ENCODE results near the gene TNFAIP8L3.
"Not testable (repeated sequence)": the region's sequence is repeated elsewhere in the genome, so short reads cannot be mapped to it uniquely, and the experiment has no call there.

The TNFAIP8L3 gene

DNA sequence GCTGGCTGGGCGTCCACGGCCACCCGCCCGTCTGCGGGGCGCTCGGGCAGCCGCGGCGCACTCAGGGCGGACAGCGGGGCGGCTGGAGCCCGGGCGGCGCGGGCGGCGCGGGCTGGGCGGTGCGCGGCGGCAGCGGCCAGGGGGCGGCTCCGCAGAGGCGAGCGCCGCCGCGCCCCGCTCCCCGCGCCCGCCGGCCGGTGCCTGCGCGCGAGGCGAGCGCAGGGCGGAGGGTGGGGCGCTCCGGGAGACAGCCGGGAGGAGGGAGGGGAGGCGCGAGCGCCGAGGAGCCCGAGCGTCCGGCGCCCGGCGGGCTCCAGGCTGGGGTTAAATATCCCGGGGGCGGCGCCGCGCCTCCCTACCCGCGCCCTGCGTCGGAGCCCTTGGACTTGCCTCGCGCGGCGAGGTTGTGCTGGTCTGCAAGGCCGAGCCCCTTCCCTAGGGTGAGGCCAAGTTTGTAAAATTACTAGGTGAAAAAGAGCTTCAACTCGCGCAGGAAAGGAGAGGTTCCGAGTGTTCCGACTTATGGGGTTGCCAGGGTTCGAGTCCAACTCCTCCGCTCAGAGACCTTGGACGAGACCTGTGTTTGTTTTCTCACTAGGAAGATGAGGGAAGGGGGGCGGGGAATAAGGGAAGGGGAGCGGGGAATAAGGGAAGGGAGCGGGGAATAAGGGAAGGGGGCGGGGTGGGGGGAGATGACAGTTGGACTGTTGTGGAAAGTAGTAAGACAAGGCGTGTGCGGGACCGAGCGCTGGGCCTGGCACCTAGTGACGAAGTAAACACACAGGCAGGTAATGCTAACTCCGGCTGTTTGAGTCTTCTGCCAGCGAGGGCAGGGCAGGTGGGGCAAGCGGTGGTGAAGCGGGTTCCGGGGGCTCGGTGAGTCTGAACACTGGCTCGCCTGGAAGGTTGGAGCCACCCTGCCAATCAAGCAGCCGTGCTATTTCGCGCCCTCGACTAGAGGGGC is at the start of gene TNFAIP8L3:
TNFAIP8L3 (minus strand) TSS at position 301 of the 964 bp plus-strand sequence. CDS start 311 bp downstream, outside the sequence.
- DNase-seq, result no peak

DNA sequence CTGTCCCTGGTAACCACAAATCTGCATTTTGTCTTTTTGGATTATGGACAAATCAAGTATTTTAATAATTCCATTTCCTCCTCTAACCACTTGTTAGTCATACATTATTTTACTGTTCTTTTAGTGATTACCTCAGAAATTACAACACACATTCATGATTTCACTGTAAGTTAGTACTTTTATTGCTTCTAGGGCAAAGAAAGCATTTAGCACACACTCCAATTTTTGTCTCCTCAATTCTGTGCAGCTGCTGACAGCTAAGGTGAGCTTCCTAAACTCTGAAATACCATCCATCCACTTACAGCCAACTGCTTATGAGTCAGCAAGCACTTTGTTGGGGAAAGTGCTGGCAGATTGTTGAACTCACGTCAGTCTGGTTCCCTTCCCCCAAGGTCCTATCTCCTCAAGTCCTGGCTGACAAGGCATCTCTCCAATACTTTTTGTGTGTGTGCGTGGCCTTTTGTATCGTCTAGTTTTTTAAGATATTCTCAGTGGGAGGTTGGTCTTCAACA is 49.4 kb upstream of the TNFAIP8L3 start:
- no peak for DNase-seq

DNA sequence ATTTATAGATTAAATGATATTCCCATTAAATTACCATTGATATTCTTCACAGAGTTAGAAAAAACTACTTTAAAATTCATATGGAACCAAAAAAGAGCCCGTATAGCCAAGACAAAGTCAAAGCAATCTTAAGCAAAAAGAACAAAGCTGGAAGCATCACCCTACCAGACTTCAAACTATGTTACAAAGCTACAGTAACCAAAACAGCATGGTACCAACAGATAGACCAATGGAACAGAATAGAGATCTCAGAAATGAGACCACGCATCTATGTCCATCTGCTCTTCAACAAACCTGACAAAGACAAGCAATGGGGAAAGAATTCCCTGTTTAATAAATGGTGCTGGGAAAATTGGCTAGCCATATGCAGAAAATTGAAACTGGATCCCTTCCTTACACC is 45.6 kb upstream of the TNFAIP8L3 start:
- DNase-seq, result not testable (repeated sequence)

DNA sequence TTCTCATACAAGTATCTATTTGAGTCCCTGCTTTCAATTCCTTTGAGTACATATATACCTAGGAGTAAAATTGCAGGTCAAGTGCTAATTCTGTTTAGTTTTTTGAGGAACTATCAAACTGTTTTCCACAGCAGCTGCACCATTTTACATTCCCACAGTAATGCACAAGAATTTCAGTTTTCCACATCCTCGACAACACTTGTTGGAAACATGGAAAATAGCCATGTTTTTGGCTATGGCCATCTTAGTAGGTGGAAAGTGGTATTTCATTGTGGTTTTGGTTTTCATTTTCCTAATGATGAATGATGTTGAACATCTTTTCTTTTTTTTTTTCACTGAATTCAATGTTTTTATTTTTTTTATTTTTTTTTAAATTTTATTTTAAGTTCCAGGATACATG is 44.4 kb upstream of the TNFAIP8L3 start:
- DNase-seq, result no peak

DNA sequence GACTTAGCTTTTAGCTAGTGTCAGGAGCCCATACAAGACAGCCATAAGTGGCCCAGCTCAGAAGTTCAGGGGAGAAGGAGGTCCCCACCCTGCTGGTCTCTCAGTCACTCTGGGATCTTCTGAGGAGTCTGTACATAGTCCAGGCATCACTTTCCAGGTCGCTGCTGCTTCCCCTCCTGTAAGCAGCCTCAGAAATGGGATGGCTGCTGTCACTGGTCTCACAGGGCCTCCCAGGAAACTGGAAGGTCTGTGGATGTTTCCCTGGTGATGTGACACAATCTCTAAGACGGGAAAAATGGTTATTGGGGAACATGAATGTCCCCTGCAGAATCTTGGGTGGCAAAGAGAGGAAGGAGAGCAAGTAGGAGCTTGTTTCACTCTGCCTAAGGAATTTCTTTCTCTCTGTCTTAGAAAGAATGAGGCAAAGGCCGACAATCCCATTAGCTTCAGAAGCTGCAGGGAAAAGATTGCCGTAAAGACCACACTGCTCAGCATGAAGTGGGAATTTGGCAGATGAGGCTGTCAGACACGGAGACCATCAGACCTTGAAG is 43.2 kb upstream of the TNFAIP8L3 start:
- DNase-seq, result no peak

DNA sequence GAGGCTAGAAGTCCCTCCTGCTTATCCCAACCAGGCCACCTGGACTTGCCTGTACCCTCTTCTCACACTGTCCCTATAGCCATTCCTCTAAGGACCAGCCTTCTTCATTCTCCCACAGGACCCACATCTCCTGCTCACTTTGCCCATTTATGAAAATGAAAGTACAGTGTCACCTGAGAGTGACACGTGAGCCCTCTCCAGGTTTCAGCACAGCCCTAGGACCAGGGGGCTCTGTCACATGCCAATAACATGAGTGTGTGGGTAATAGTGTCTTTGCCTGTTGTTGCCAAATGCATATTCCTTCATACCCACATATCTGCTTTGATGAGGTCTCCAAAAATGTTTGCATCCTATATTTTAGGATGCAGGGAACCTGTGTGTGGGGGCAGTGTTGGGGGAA is 42.3 kb upstream of the TNFAIP8L3 start:
- DNase-seq, result no peak

DNA sequence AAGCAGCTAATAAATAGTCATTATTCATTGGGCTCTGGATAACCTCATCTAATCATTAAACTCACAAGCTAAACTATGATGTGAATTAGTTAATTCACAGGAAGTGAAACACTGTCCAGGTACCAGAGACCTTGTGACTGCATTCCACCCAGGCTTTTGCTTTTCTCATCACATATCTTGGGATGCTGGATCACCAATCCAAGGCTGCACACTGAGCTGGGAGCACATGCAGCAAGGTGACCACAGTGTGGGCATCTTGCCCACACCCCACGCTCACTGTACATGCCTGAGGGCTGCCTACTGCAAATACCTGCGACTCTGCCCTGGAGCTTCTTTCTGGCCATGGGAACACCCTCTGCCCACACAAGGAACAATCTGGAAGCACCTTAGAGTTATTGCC is 40.6 kb upstream of the TNFAIP8L3 start:
- DNase-seq, result no peak

DNA sequence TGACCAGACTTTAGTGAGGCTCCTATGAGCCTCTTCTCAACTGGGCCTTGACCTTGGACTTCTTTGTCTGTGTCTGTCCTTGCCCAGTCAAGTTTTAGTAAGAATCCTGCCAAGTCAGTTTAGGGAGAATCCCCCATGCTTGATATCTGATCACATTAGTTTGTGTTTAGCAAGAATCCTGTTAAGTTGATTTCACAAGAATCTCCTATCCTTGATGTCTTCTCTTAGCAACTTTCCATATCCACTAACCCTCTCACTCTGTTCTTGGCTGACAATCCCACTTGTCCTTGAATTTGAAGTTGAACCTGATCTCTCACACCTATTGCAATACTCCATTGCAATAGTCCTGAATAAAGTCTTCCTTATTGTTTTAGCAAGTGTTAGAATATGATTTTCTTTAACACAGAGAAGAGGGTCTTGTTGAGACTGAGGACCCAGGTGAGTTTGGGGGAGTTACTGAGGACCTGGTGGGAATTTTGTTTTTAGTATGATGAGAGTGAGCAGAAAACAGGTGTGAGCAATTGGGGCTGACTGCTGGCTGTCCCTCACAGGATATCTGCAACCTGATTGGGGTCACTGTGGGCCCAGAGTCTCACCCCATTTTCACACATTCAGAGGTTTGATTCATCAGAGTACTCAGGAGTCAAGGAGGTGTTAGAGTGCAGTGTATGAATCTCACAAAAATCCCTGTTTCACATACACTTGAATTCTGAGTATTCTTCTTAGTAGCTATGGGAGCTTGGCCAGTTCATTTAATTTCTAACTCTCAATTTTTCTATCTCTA is 39.9 kb upstream of the TNFAIP8L3 start:
- DNase-seq, result no peak

DNA sequence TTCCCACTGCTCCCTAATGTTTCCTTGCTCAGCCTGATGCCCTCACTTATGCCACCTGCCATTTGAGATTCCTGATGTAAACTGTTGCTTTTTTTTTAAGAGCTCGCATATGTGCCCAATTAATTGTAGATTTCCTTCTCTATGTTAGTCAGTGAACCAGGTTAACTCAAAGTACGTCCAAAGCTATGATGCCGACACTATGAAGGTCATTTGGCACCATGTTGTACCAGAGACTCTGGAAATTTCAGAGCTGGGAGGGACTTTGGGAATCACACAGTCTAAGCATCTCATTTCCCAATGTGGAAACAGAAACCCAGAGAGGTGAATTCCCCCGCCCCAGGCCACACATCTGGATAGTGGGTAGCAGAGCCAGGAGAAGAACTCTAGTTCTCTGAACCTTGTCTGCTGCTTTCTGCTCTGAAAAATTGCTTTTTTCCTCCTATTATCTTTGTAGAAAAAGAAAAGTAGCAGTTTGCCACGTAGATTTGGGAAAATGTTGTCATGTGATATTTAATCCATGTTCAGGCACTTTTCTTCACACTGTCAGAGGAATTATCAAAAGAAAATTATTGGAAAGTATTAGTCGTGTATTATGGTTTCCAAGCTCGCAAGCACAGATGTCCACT is 38.5 kb upstream of the TNFAIP8L3 start:
- DNase-seq, result no peak

DNA sequence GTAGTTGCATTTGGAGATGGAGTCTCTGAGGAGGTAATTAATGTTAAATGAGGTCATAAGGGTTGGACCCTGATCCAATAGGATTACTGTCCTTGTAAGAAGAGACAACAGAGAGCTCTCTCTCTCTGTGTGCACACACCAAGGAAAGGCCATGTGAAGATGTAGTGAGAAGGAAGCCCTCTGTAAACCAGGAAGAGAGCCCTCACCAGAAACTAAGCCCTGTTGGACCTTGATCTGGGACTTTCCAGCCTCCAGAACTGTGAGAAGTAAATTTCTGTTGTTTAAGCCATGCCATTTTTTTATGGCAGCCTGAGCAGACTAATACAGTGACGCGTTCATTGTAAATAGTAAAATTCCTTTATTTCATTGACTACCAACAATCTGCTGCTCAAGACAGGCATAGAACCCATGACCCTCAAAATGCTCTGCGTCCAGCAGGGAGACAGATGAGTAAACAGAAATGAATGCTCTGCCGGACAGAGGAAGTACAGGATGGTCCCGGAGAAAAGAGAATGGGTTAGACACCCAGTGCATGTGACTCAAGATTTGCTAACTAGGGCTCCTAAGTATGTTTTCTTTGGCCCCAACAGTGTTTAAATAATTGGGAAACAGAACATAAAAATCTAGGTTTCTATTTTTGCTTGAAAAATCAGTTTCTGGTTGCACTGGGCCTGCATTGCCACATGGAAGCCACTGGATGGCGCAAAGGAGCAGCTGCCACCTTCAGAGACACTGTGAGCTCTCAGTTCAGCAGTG is 37.9 kb upstream of the TNFAIP8L3 start:
- no peak for DNase-seq

DNA sequence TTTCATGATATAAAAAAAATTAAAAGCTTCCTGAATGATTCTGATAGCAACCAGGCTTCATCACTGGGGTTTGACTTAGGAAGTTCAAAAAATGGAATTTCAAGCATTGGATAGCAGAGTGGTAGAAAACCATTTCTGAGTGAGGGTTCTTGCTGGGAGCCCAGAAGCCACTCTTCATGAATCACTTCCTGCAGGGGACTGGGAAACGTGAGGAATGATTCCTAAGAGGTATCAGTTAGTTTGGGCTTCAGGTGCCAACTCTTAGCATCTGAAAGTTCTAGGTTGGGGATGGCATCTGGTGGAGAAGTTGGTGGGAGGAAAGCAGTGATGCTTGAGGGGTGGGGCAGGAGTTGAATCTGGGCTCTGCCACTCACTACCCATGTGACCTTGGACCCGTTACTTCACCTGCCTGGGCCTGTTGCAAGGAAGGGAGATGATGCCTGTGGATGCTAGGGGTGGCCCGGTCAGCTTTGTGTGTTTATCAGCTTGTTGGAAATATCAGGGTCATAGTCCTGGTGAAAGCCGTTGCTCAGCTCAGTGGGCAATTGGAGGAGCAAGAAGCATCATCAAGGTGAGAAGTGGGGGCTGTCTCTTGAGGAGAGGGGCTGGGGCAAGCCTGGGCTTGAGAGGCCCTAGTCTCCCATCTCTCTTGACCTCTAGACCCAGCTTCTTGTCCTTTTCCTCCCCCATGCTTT is 37.0 kb upstream of the TNFAIP8L3 start:
- no peak for DNase-seq

DNA sequence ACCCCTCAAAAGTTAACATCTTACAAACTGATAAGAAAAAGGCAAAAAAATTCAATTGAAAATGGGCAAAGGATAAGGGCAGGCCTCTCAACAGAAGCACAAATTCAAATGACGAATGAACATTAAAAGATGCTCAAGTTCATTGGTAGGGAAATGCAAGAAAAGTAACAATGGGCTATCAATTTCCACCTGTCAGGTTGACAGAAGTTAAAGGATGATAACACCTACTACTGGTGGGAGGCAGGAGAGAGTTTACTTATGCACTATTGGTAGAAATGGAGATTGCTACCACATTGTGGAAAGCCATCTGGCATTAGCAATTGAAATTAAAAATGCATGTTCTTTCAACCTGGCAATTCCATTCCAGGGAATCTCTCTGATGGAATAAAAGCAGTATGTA is 35.6 kb upstream of the TNFAIP8L3 start:
- DNase-seq, result no peak

DNA sequence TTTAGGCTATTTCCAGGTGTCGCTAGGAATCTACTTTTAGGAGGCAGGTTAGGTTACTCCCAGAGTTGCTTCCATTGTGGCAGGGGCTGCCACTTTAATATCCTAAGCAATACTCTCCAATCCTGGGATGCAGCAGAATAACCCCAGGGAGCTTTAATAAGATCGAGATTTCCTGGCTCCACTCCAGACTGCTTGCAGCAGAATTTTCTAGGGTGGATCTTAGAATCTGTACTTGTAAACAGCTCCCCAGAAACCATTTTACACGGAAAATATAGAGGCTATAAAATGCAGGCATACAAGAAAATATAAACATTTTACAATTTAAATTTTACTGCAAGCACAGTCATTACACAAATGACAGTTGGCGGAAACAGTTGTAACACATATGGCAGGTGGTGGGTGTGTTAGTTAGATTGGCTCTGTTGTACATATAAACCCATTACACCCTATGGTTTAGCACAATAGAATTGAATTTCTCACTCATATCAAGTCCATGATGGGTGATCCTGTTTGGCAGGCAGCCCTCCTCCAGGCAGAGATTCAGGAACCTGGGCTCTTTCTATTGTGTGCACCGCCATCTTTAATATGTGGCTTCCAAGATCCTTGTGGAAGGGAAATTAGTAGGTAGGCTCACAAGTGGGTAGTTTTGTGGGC is 35.0 kb upstream of the TNFAIP8L3 start:
- DNase-seq, result no peak

DNA sequence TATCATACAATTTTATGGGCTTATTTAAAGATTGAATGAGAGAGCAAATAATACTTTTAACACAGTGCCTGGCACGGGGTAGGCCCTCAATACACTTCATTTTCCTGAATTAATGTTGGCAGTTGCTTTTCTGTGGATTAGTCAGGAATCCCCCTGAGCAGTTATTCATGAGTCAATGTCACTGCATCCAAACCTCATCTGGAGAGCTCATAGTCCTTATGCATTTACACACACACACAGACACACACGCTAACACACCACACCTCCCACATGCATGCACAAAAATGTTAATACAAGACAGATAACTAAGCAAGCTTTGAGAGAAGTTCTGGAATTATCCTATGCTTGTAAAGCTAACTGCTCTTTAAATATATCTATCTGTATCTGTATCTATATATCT is 34.0 kb upstream of the TNFAIP8L3 start:
- no peak for DNase-seq

DNA sequence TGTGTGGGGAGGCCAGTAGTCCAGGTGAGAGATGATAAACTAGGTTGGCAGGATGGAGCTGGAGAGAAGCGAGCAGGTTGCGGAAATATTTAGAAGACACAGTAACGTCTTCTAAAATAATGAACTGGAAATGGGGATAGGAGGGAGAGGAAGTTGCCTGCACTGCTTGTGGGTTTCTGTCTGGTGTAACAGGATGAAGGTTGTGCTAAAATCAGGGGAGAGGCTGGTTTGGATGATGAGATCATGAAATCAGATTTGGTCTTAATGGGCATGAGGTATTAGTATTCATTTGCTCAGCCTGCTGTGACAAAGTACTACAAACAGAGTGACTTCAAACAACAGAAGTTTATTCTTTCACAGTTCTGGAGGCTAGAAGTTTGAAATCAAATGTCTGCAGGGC is 32.1 kb upstream of the TNFAIP8L3 start:
- DNase-seq, result no peak

DNA sequence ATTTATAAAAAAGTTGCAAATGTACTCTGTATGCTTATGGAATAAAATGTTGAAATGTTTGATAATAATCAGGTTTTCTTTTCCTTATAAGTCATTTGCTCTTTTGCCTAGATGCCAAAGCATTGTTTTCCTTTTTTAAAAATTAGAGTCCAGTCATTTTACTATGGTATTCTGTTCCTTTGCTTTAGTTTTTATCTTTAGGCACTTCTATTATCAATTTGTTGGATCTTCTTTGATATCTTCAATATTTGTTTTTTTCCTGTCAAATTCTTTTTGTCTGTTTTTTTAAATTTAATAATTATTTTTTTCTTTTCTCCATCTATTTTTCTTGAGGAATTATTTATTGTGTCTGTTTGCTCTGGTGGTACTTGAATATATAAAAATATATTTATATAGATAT is 28.3 kb upstream of the TNFAIP8L3 start:
- DNase-seq, result not testable (repeated sequence)

DNA sequence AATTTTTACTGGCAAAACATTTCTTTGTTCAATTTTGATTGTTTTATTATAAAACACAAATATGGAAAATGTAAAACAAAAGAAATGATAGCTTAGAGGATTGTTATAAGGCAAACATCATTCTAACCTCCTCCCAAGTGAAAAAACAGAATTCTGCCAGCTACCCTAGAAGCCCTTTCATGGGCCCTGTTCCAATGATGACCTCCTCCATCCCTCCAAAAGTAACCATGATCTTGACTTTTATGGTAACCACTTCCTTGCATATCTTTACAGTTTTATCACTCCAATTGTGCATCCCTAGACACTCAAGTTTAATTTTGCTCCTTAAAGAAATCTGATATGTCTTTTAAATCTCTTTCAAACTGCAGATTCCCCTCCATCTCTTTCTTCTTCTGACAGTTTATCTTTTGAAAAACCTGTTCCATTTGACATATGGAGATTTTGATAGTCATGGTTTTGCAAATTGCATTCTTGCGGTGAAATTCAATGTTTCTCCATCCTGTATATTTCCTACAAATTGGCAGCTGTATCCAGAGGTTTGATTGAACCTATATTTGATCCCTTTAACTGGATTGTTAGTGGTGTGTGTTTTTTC is 27.0 kb upstream of the TNFAIP8L3 start:
- no peak for DNase-seq

DNA sequence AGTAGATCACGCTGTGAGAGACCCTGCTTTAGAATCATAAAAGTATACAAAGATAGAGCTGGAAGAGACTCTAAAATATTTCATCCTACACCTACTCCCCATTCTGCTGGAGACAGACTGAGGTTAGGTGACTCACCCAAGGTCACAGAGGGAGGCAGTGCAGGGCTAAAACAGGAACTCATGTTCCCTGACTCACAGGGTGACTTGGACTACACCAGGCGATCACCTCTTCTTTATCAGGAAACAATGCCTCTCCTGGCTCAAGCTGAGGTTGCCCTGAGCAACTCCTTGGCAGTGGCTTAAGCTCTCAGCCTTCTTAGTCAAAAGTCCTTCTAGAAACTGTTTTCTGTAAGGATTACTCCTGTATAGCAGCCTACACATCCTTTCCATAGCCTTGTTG is 26.4 kb upstream of the TNFAIP8L3 start:
- DNase-seq, result no peak

DNA sequence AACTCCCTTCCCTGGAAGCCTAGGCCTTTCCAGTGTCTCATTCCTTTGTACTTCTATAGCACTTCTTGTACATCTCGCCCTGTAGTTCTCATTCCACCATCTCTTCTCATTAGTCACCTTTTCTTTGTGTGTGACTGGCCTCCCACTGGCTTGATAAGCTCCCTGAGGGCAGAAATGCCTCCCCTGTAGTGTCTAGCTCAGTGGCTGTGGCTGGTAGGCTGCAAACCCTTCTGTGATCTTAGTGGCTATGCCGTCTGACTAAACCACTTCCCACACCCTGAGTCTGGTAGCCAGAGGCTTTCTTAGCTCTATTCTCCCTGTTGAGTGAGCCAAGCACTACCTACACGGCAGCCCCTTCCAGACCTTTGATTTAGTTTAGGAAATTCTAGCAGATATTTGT is 24.4 kb upstream of the TNFAIP8L3 start:
- DNase-seq, result no peak

DNA sequence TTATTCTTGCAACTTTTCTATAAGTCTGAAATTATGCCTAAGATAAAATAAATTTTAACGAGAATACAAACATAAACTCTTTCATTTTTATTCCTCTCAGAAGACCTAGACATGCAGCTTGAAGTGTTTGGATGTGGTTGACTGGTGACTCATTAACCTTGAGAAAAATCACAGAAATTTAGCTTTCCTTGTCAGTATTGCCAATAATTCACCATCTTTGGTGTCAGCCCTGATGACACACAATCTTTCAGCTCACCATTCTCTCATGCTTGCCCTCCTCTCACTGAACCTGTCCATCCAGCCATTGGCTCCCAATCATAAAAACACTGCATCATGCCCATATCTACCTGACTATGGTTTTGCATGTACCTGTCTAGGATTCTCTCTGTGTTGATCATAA is 22.6 kb upstream of the TNFAIP8L3 start:
- DNase-seq, result no peak
